ENCODE results near the gene CCDC34.

- no peak for TF ChIP-seq POLR2A (IDR thresholded peaks at IDR 0.05)
- TF ChIP-seq, protein P1, sequence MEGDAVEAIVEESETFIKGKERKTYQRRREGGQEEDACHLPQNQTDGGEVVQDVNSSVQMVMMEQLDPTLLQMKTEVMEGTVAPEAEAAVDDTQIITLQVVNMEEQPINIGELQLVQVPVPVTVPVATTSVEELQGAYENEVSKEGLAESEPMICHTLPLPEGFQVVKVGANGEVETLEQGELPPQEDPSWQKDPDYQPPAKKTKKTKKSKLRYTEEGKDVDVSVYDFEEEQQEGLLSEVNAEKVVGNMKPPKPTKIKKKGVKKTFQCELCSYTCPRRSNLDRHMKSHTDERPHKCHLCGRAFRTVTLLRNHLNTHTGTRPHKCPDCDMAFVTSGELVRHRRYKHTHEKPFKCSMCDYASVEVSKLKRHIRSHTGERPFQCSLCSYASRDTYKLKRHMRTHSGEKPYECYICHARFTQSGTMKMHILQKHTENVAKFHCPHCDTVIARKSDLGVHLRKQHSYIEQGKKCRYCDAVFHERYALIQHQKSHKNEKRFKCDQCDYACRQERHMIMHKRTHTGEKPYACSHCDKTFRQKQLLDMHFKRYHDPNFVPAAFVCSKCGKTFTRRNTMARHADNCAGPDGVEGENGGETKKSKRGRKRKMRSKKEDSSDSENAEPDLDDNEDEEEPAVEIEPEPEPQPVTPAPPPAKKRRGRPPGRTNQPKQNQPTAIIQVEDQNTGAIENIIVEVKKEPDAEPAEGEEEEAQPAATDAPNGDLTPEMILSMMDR (IDR thresholded peaks at IDR 0.05) = no peak
Observed at GRCh38 chr11:27371489-27371888, 8.5 kb upstream of the CCDC34 start.

Measured in esophagus squamous epithelium (tissue), 4 donors.